ENCODE measurements around the gene SBK3.
A peak's percentile ranks its signal among the peaks of the same experiment; 100 is the strongest.
"Not testable (repeated sequence)": the region's sequence is repeated elsewhere in the genome, so short reads cannot be mapped to it uniquely, and the experiment has no call there.

The SBK3 gene, protein sequence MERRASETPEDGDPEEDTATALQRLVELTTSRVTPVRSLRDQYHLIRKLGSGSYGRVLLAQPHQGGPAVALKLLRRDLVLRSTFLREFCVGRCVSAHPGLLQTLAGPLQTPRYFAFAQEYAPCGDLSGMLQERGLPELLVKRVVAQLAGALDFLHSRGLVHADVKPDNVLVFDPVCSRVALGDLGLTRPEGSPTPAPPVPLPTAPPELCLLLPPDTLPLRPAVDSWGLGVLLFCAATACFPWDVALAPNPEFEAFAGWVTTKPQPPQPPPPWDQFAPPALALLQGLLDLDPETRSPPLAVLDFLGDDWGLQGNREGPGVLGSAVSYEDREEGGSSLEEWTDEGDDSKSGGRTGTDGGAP

DNA sequence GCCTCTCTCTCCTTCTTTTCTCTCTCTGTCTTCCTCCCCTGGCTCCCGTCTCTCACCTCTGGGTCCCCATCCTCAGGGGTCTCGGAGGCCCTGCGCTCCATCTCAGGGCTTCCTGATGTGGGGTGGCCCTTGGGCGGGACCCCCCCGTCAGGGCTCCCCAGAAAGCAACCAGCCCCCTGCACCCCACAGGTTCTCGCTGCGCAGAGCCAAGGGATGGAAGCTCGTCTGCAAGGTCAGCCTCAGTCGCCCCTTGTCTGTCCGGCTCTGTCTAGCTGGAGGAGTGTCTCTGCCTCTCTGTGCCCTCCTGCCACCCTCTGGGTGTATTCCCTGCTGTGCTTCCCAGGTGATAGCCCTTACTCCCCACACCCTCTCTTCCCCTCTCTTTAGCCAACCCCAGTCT is at the start of gene SBK3:
TSS of gene SBK3 (minus strand) at position 101 of the 400 bp plus-strand sequence. CDS start at position 101, 0 bp downstream.
- Mint-ChIP-seq H3K36me3 (ENCODE audit: low read depth) (no peaks in the 10 kb centered on the region), H3K4me3 (no peak within 1 kb of the TSS), H3K4me1 (ENCODE audit: low read depth) (no peaks in the 10 kb centered on the region), H3K27ac (no peak within 1 kb of the TSS), H3K27me3 (peaks cover 9% of the 10 kb centered on the region), H3K9me3 (peaks cover 3% of the 10 kb centered on the region)

- no peak overlapping the region for H3K4me3 Mint-ChIP-seq
- peaks cover 8% of the 10 kb centered on the region for H3K4me1 Mint-ChIP-seq (ENCODE audit: low read depth)
- H3K27me3 Mint-ChIP-seq, result no peaks in the 10 kb centered on the region
- H3K9me3 Mint-ChIP-seq, result no peaks in the 10 kb centered on the region
- H3K36me3 Mint-ChIP-seq (ENCODE audit: low read depth), result peaks cover 40% of the 10 kb centered on the region
- no peak overlapping the region for H3K27ac Mint-ChIP-seq
These were observed 47.9 kb upstream of the SBK3 start for GRCh38 chr19:55593096-55593772.

DNA sequence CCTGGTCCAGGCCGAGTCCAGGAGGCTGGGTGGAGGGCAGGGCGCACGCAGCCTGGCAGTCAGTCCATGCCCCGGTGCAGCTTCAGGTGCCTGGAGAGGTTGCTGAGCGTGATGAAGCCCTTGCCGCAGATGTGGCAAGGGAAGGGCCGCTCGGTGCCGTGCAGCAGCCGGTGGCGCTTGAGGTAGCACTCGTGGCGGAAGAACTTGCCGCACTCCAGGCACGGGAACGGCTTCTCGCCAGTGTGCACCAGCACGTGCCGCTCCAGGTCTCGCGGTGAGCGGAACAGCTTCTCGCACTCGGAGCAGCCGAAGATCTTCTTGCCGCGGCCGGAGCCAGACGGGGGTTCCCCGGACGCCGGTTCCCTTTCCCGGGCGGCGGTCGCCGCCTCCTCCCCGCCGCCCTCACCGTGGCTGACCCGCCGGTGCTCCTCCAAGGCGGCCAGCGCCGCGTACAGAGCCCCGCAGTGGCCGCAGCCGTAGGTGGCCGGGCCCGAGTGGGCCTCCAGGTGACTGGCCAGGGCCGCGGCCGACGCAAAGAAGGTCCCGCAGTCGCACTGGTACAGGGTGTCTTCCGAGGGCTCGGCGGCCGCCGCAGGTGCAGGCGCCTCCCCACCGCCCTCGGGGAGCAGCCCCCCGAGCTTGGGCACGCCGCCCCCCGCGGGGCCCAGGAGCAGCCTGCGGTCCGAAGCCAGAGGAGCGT is 47.2 kb upstream of the SBK3 start:
- Mint-ChIP-seq H3K27me3 (no peaks in the 10 kb centered on the region), H3K4me1 (ENCODE audit: low read depth) (peaks cover 5% of the 10 kb centered on the region), H3K36me3 (ENCODE audit: low read depth) (peaks cover 36% of the 10 kb centered on the region), H3K4me3 (no peak overlapping the region), H3K27ac (no peak overlapping the region), H3K9me3 (no peaks in the 10 kb centered on the region)

GRCh38 chr19:55591555-55591954 is 46.2 kb upstream of the SBK3 start:
- H3K27me3 Mint-ChIP-seq, result no peaks in the 10 kb centered on the region
- H3K27ac Mint-ChIP-seq, result no peak overlapping the region
- no peaks in the 10 kb centered on the region for H3K9me3 Mint-ChIP-seq
- no peak overlapping the region for H3K4me3 Mint-ChIP-seq
- H3K36me3 Mint-ChIP-seq (ENCODE audit: low read depth), result peaks cover 29% of the 10 kb centered on the region
- H3K4me1 Mint-ChIP-seq (ENCODE audit: low read depth), result peaks cover 10% of the 10 kb centered on the region

- Mint-ChIP-seq H3K36me3 (ENCODE audit: low read depth) (peaks cover 19% of the 10 kb centered on the region), H3K9me3 (no peaks in the 10 kb centered on the region), H3K4me1 (ENCODE audit: low read depth) (peaks cover 20% of the 10 kb centered on the region), H3K27ac (no peak overlapping the region), H3K27me3 (no peaks in the 10 kb centered on the region), H3K4me3 (no peak overlapping the region)
These were observed 45.3 kb upstream of the SBK3 start for GRCh38 chr19:55590617-55591016.

- H3K27me3 Mint-ChIP-seq, result no peaks in the 10 kb centered on the region
- peaks cover 25% of the 10 kb centered on the region for H3K4me1 Mint-ChIP-seq (ENCODE audit: low read depth)
- no peak overlapping the region for H3K4me3 Mint-ChIP-seq
- no peaks in the 10 kb centered on the region for H3K9me3 Mint-ChIP-seq
- H3K27ac Mint-ChIP-seq, result no peak overlapping the region
- peaks cover 14% of the 10 kb centered on the region for H3K36me3 Mint-ChIP-seq (ENCODE audit: low read depth)
These were observed 44.8 kb upstream of the SBK3 start for GRCh38 chr19:55590109-55590508.

DNA sequence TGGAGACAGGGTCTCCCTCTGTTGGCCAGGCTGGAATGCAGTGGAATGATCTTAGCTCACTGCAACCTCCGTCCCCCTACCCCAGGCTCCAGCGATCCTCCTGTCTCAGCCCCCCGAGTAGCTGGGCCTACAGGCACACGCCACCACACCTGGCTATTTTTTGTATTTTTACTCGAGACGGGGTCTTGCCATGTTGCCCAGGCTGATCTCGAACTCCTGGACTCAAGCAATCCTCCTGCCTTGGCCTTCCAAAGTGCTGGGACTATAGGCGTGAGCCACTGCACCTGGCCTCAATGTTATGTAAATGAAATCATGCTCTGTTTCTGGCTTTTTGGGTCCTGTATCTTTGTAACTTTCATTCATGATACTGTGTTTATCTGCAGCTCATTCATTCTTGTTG is 43.4 kb upstream of the SBK3 start:
- no peak overlapping the region for H3K27ac Mint-ChIP-seq
- H3K36me3 Mint-ChIP-seq (ENCODE audit: low read depth), result peaks cover 8% of the 10 kb centered on the region
- H3K4me1 Mint-ChIP-seq (ENCODE audit: low read depth), result peaks cover 25% of the 10 kb centered on the region
- H3K9me3 Mint-ChIP-seq, result no peaks in the 10 kb centered on the region
- peak overlapping the region; percentile 39 for H3K4me3 Mint-ChIP-seq
- no peaks in the 10 kb centered on the region for H3K27me3 Mint-ChIP-seq

- H3K4me1 Mint-ChIP-seq (ENCODE audit: low read depth), result peaks cover 28% of the 10 kb centered on the region
- H3K27me3 Mint-ChIP-seq, result no peaks in the 10 kb centered on the region
- peak overlapping the region; percentile 83 for H3K4me3 Mint-ChIP-seq
- peak overlapping the region; percentile 52 for H3K27ac Mint-ChIP-seq
- peaks cover 5% of the 10 kb centered on the region for H3K36me3 Mint-ChIP-seq (ENCODE audit: low read depth)
- H3K9me3 Mint-ChIP-seq, result no peaks in the 10 kb centered on the region
These were observed 41.8 kb upstream of the SBK3 start for GRCh38 chr19:55586976-55587668.

DNA sequence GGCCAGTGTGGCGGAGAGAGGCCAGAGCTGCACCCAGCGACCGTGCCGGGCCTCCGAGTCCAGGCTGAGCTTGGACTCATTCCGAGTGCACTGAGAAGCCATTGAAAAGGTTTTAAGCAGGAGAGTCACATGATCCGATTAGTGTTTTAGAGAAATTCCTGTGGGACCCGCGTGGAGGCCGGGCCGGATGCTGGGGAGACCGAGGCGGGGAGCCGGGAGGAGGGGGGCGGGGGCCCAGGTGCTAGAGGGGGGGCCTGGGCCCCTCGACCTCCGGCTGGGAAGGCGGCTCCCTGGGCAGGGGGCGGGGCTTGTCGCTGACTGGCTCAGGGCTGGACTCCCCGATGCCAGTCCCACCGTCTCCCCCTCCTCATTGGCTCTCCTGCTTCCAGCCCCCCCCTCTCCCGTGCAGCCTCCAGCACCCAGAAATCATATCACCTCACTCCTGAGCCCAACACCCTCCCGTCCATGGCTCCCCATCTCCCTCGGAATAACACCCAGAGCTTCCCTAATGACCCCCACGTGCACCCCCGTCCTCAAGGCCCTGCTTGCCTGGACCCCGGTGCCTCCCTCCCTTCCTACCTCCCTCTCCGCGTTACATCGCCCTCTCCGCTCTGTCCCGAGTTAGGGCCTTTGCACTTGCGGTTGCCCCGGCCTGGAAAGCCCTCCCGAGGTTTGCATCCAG is 40.5 kb upstream of the SBK3 start:
- Mint-ChIP-seq H3K36me3 (ENCODE audit: low read depth) (no peaks in the 10 kb centered on the region), H3K4me3 (peak overlapping the region; percentile 54), H3K27me3 (no peaks in the 10 kb centered on the region), H3K4me1 (ENCODE audit: low read depth) (peaks cover 39% of the 10 kb centered on the region), H3K9me3 (no peaks in the 10 kb centered on the region), H3K27ac (peak overlapping the region; percentile 55)

DNA sequence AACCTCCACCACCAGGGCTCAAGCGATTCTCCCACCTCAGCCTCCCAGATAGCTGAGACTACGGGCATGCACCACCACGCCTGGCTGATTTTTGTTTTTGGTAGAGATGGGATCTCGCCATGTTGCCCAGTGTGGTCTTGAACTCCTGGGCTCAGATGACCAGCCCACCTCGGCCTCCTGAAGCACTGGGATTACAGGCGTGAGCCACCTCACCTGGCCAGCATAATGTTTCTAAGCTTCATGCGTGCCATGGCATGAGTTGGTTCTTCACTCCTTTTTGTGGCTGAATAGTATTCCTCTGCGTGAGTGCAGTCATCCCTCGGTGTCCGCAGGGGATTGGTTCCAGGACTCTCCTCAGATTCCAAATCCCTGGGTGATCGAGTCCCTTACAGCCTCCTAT is 39.5 kb upstream of the SBK3 start:
- no peaks in the 10 kb centered on the region for H3K27me3 Mint-ChIP-seq
- no peaks in the 10 kb centered on the region for H3K9me3 Mint-ChIP-seq
- H3K36me3 Mint-ChIP-seq (ENCODE audit: low read depth), result peaks cover under 1% of the 10 kb centered on the region
- H3K4me1 Mint-ChIP-seq (ENCODE audit: low read depth), result peaks cover 43% of the 10 kb centered on the region
- H3K4me3 Mint-ChIP-seq, result no peak overlapping the region
- no peak overlapping the region for H3K27ac Mint-ChIP-seq

GRCh38 chr19:55583897-55584296 is 38.6 kb upstream of the SBK3 start:
- not testable (repeated sequence) for H3K36me3 Mint-ChIP-seq (ENCODE audit: low read depth); H3K27me3 Mint-ChIP-seq; H3K27ac Mint-ChIP-seq; H3K9me3 Mint-ChIP-seq; H3K4me3 Mint-ChIP-seq
- peaks cover 47% of the 10 kb centered on the region for H3K4me1 Mint-ChIP-seq (ENCODE audit: low read depth)

DNA sequence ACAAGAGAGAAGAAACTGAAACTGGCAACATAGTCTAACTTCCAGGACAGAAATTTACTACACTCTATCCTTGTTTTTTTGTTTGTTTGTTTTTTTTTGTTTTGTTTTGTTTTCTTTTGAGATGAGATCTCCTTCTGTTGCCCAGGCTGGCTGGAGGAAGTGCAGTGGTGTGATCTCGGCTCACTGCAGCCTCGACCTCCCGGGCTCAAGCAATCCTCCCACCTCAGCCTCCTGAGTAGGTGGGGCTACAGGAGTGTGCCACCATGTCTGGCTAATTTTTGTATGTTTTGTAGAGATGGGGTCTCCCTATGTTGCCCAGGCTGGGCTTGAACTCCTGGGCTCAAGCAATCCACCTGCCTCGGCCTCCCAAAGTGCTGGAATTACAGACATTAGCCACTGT is 36.9 kb upstream of the SBK3 start:
- H3K27ac Mint-ChIP-seq; H3K27me3 Mint-ChIP-seq; H3K4me3 Mint-ChIP-seq; H3K9me3 Mint-ChIP-seq; H3K36me3 Mint-ChIP-seq (ENCODE audit: low read depth): not testable (repeated sequence)
- H3K4me1 Mint-ChIP-seq (ENCODE audit: low read depth), result peaks cover 44% of the 10 kb centered on the region

DNA sequence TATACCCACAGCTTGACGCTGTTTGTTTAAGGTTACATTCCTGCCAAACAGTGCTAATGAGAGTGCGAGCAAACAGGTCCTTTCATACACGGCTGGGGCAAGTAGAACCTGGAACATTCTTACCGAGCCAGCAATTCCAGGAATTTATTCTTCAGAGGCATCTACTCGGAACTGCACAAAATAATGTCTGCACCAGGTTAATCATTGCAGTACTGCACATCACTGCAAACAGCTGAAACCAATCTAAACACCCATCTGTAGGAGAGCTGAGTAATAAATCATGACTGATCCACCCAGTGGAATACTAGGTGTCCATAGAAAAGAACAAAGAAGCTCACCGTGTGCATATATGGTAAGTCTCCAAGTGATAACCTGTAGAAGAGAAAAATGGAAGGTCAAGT is 36.5 kb upstream of the SBK3 start:
- Mint-ChIP-seq H3K9me3 (no peaks in the 10 kb centered on the region), H3K4me3 (peak overlapping the region; percentile 95), H3K27ac (no peak overlapping the region), H3K4me1 (ENCODE audit: low read depth) (peaks cover 39% of the 10 kb centered on the region), H3K27me3 (no peaks in the 10 kb centered on the region), H3K36me3 (ENCODE audit: low read depth) (peaks cover 13% of the 10 kb centered on the region)

DNA sequence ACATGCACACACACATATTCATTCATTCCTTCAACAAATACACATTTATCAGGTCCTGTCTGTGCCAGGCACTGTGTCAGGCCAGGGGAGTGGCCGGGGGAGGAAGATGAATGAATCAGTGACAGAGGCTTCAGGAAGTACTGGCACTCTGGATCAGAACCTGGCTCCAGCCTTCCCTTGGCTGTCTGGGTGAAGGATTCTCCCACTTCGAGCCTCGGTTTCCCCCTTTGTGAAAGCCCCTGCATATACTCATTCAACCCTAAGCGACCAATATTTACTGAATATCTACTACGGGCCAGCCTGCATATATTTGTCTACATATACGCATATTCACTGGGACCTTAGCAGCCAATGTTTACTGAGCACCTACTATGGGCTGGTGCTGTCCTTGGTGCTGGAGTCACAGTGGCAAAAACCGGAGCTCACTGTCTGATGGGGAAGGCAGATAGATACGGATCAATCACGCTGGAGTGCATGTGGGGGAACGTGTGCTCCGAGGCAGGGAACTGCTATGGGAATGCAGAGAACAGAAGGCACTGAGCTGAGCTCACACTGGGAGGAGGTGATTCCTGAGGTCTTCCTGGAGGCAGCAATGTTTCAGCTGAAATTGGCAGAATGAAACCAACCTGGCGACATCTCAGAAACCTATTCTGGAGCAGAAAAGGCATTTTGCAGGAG is 35.9 kb upstream of the SBK3 start:
- Mint-ChIP-seq H3K36me3 (ENCODE audit: low read depth) (peaks cover 15% of the 10 kb centered on the region), H3K9me3 (no peaks in the 10 kb centered on the region), H3K27ac (peak overlapping the region; percentile 76), H3K4me3 (peak overlapping the region; percentile 95), H3K4me1 (ENCODE audit: low read depth) (peaks cover 34% of the 10 kb centered on the region), H3K27me3 (no peaks in the 10 kb centered on the region)

All from stimulated activated naive CD8-positive, alpha-beta T cell treated with anti-CD3 and anti-CD28 coated beads, Interleukin-15, Interleukin-2, amounts not matched to agents 100 ng/mL and 50 ng/mL, for 24 hours (primary cell).